HG03066 (cell line): Measurements from ENCODE around the gene AUNIP.
A peak's percentile ranks its signal among the peaks of the same experiment; 100 is the strongest.

Experiments used
- ATAC-seq: cut with Tn5 transposase; IDR thresholded peaks from one replicate; pipeline ENCODE4 v1.9.1; 2021; ENCODE audit warnings: low read depth; ENCODE audit not compliant: unreplicated experiment

AUNIP gene

DNA sequence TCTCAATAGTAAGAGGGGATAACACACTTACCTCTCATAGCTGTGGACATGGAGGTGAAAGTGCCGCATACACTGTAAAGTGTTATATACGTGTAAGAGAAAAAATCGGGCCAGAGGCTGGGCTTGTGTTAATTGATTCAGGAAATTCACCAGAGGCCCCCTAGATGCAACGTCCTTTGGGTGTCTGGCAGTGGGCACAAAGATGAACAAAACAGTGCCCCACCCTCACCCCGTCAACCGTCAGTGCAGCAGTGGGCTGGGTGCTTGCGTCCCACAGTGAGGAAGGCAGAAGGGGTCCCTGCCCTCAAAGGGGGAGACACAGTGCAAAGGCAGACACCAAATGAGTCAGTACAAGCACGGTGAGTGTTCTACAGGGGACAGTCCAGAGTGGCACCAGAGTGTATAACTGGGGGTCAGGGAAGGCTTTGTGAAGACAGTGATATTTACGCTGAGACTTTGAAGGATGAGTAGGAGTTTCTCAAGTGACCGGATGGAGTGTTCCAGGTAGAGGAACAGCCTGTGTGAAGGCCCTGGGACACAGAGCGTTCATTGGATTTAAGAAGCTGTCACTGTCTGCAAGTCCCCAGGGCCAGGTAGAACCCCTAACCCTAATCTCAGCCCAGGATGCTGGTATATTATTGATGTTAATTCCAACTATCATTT lies 46.1 kb downstream of the AUNIP start:
- no peak for ATAC-seq

DNA sequence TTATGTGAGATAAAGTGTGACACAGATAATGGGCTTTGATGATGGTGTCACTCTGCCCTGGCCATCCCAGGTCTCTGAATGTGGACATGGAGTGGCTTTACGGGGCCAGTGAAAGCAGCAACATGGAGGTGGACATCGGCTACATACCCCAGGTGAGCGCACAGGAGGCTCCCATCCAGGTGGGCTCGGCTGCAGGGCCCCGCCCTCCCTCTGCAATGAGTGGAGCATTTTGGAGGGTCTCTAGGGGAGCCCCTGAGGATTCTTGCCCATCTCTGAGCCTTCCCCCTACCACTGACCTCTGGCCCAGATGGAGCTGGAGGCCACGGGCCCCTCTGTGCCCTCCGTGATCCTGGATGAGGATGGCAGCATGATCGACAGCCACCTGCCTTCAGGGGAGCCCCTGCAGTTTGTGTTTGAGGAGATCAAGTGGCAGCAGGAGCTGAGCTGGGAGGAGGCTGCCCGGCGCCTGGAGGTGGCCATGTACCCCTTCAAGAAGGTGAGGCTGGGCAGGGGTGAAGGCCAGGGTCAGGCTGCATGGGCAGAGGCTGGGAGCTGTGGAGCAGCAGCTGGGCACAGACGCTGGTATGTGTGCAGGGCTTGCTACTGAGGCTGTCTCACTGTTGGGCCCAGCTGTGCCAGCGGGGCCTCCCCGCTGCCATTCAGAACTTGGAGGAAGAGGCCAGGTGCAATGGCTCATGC lies 47.7 kb downstream of the AUNIP start:
- ATAC-seq: no peak

DNA sequence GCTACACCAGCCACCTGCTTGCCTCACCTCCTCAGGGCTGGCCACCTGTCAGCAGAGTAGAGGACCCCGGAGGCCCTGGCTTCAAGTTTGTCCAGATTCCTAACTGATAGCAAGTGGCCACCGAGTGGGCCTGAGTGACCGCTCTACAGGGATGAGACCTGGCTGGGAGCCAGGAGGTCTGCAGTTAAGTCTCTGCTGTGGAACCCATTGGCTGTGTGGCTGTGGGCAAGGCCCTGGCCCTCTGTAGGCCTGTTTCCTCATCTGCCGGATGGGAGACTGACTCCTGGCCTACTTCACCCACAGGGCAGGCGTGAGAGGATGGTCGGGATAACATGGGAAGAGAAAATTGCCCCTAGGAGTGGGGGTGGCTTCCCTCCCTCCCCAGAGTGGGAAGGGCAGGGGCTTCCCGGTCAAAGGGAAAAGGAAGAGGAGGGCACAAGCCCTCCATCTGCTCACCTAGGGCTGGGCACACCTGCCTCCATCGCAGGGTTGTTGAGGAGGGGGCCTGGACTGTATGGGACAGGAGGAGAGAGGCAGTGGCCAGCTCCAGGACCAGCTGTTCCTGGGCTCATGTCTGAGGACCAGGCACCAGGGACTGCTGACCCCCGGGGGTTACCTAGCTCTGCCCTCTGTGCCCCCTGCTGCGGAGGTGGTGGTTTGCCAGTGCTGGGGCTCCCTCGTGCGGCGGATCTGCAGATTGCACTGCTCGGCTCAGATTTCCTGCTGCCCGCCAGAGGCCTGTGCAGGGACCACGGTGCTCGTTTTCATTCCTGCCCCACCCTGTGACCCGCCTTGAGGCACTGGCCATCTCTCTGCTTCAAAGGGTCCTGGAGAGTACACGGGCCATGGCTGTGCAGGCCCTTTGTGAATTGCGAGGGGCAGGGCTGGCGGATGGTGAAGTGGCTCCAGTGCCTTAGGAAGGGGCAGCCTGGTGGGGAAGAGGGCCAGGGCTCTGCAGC lies 48.6 kb downstream of the AUNIP start:
- ATAC-seq: no peak

DNA sequence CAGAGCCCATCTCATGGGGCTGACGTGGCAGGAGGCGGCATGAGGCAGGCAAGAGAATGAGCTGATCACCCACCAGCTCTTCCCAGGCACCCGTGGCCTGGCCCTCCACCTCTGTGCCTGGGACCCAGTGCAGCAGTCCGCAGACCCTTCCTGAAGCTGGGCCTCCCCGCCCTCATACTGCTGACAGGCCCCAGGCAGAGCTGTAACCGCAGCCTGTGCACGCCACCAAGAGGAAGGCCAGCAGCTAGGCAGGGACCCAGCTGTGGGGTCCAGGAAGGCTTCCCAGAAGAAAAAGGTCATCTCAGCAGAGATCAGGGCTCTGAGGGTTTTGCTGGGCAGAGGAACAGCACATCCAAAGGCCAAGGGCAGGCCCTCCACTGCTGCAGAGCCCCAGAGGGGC lies 49.3 kb downstream of the AUNIP start:
- no peak for ATAC-seq

DNA sequence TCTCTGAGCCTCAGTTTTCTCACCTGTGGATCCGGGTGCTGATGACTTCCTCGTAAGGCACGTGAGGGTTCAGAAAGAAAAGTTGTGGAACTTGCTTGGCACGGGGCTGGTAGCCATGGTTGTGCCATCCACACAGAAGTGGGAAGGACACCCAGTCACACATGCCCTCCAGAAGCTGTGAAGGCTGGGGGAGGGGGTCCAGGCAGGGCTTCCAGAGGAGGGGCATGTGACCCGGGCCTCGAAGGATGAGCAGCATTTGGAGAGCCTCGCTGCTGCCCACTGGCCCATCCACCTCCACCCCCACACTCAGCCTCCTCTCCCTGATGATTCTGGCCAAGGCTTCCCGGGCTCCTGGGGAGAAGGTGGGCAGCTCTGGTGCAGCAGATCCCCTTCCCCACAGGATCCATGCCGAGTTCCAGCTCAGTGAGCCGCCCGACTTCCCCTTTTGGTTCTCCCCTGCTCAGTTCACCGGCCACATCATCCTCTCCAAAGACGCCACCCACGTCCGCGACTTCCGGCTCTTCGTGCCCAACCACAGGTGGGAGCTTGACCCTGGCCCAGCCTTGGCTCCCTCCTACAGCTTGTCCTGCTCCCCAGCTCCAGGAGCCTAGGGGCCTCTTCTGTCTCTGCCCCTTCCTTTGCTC lies 49.9 kb downstream of the AUNIP start:
- ATAC-seq: no peak

DNA sequence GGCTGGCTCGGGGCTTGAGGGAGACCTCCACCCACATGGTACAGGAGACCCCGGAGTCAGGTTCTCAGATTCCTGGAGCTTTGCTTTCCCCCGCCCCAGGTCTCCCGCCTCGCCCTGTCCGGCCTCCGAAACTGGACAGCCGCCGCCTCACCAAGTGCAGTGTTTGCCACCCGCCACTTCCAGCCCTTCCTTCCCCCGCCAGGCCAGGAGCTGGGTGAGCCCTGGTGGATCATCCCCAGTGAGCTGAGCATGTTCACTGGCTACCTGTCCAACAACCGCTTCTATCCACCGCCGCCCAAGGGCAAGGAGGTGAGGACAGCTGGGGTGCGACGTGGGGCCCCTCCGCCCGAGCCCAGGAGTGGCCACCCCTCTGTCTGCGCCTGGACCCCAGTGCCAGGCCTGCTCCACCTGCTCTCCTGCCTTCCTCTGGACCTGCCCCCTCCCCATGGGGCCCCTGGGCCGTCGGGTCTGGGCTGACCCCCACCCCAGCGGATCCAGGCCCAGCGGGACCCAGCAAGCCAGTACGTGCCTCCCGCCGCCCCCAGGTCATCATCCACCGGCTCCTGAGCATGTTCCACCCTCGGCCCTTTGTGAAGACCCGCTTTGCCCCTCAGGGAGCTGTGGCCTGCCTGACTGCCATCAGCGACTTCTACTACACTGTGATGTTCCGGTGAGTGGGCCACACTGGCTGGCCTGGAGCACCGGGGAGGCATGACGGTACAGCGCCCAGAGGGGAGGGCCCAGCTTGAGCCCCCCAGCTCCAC lies 50.6 kb downstream of the AUNIP start:
- no peak for ATAC-seq

DNA sequence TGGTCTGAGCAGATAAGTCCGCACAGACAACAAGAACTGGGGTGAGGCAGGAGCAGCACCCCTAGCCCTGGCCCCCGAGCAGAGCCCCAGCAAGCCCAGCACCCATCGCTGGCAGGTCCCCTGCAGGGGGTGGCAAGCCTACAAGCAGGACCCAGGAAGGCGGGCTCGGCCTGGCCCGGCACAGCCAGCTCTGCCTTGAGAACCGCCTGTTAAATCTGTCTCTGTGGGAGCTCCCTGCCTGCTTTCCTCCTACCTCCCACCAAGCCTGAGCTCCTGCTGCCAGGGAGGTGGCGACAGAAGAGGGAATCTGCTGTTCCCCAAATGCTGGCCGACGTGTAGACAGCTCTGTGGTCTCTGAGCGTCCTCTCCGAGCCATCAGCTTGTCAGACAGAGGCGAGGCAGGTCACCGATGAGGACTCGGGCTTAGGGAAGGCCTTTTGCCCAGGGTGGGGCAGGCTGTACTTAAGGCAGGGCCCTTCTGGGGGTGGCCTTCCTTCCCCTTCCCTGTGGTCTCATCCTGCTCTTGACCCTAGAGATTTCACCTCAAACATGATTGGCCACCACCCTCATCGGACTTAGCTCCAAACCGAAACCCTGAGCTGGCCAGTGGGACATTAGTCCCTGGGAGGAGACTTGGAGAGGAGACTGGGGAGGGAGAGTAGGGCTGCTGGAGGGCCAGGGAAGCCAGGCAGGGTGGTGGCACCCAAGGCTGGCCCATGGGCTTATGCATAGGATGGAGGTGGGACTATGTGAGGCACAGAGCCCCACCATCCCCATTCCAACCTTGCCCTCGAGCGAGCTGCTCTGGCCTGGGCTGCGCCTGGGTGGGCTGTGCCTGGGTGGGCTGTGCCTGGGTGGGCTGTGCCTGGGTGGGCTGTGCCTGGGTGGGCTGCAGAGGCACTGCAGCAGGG lies 51.5 kb downstream of the AUNIP start:
- ATAC-seq: no peak

DNA sequence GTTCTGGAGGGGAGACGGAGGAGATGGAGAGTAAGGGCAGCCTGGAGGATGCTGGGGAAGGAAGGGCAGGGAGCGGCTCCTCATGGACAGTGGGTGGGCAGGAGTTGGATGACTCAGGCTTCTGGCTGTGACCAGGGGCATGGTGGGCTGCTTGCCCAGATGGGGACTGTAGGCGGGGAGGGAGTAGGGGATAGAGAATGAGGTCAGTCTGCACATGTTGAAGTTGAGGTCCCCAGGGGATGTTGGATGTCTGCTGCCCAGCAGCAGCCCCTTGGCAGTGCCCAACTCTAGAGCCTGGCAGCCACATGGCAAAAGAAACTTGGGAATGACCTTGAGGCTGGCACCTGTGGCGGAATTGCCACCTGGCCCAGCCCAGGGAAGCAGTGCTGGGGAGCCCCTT lies 52.8 kb downstream of the AUNIP start:
- ATAC-seq: no peak

DNA sequence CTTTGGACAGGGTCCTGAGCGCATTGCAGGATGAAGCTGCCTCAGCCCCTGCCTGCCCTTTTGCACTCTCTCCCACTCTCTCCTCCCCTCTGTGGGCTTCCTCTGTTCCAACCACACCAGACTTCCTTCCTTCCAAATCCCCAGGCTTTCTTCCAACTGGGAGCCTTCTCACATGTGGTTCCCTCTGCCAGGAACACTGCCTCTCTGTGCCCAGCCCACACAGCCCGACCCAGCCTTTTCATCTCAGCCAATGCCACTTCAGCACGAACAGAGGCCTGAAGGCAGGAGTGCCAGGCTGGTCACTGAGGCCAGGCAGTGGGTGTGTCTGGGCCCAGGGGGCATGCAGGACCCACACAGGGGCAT lies 53.4 kb downstream of the AUNIP start:
- no peak for ATAC-seq

DNA sequence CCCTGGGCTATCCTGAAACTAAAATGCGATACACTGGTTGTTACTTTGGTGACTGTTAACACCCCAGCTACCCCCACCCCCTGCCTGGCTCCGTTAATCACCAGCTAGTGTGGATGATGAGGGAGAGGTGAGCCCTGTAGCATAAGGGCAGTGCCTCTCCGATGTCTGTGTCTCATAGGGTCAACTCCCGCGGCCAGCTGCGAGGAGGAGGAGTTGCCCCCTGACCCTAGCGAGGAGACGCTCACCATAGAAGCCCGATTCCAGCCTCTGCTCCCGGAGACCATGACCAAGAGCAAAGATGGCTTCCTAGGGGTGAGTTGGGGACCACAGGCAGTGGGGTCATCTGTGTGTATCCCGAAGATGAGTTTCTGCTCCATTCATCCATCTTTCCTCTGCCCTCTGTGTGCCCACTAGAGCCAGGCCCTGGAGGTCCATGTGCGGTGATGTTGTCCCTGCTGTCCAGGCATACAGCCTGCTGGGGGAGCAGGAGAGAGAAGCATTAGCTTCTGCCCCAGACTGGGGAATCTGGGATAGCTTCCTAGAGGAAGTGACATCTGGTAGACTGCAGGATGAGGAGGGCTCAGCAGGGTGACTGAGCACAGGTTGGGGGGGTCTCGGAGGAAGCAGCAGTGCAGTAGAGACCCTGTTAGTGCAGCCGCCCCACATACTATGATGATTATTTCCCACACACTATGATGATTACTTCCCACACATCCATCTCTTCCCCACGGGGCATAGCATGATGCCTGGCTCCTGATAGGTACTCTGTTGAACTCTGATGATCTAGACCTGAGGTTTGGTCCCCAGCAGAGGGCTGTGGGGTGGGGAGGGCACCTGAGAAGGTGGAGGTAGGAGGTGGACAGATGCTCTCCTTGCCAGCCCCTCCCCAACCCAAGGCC lies 54.0 kb downstream of the AUNIP start:
- ATAC-seq: no peak

DNA sequence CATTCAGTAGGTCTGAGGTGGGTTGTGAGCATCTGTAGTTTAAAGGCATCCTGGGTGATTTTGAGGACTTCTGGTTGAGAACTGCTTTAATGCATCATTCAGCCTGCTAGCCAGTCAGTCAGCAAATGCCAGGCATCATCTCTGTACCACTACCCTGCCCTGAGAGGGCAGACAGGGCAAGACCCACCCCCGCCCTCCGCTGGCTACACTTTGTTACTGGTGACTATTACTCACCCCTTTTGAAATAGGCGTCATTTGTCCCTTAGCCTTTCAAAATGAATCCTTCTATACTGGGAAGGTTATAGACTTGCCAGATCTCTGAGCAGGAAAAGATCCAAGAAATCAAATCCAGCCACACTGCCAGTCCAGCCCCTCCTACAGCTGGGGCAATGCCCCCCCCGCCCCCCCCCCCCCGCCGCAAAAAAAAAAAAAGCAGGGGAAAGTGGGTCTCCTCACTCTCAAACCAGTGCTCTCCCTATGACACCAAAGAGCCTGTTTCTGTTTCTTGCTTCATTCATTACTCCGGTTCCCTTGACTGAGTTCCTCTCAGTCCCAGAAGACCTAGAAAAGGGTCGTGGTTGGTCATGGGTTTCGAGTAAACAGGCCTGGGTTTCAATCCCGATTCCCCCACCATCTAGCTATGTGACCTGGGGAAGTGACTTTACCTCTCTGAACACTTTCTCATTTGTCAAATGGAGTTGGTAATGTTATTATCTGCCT lies 54.9 kb downstream of the AUNIP start:
- peak; percentile 55 for ATAC-seq

DNA sequence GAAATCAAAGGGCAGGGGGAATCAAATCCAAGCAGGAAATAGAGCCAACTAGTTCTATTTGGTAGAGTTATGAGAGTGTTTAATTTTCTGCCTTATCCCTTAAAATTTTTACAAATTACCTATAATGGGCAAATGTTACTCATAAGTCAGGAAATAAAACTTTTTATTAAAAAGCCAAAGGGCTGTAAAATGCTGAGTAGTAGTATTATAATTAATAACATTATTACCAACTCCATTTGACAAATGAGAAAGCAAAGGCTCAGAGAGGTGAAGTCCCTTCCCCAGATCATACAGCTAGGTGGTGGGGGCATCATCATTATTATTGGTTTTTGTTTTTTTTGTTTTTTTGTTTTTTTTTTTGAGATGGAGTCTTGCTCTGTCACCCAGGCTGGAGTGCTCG lies 55.9 kb downstream of the AUNIP start:
- ATAC-seq: no peak

DNA sequence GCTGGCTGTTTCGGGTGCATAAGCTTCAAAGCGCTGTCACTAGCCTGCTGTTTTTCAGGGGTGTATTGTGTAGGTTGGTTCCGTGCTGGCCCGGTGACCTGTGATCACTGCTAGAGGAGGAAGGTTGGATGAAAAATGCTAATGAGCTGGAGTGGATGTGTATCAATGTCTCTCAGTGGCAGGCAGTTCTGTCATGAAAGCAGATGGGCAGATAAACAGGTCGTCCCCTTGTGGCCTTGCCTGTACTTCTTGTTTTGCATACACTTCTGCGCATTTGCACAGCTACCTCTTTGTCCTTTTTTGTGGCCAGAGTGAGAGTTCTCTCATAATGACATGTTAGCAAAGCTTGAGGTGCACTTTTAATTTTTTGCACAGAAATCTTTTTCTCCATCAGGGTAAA lies 56.3 kb downstream of the AUNIP start:
- peak; percentile 46 for ATAC-seq

DNA sequence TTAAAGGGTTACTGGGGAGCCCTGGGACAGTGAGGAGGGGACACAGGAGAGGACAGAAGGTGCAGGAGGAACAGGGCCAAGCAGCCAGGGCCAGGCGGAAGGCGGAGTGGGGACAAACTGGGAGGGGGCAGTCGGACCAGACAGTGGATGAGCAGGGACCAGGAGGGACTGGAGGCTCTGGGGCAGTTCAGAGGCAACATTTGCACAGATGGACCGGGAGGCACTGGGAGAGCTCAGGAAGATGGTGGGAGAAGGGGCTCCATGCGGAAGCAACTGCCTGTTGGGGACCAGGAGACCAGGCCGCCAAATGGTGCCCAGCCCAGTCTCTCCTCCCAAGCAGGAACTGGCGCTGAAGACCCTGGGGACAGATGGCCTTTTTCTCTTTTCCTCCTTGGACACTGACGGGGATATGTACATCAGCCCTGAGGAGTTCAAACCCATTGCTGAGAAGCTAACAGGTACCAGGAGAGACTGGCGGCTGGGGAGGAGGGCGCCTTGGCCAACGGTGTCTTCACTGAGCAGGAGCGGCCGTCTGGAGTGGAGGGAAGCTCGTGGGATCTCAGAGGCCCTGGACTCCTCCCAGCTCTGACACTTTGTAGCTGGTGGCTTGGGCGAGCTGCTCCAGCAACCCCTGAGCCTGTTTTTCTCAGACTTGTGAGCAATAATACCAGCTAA lies 58.4 kb downstream of the AUNIP start:
- ATAC-seq: no peak

DNA sequence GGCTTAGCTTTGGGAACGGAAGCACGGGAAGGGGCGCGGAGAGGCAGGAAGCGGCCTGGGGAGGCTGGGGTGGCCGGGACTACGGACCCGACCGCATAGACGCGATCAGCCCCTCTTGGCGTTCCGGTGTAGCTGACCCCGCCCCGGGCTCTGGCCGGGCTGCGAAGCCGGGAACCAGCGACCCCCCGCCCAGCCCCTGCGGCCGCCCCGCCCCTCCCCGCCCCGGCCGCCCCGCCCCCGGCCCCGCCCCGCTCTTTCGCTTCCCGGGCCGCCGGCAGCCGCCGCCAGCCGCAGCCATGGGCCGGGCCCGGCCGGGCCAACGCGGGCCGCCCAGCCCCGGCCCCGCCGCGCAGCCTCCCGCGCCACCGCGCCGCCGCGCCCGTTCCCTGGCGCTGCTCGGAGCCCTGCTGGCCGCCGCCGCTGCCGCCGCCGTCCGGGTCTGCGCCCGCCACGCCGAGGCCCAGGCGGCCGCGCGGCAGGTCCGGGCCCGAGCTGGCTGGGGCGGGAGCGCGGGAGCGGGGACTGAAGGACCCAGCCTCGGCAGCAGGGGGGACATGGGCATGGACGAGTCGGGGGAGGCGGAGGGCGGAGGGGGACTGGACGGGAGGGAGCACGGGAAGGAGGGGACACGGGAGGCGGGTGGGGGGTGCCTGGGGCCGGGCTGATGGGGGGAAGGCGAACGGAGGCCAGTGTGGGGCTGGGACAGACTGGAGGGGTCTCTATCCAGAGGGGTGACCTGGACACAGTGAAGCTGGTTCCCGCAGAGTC lies 59.1 kb downstream of the AUNIP start, which contains the start of gene SELENON:
Gene SELENON (plus strand): TSS at position 259 of the 768 bp plus-strand sequence. CDS start 38 bp downstream, at position 297.
- ATAC-seq: no peak

DNA sequence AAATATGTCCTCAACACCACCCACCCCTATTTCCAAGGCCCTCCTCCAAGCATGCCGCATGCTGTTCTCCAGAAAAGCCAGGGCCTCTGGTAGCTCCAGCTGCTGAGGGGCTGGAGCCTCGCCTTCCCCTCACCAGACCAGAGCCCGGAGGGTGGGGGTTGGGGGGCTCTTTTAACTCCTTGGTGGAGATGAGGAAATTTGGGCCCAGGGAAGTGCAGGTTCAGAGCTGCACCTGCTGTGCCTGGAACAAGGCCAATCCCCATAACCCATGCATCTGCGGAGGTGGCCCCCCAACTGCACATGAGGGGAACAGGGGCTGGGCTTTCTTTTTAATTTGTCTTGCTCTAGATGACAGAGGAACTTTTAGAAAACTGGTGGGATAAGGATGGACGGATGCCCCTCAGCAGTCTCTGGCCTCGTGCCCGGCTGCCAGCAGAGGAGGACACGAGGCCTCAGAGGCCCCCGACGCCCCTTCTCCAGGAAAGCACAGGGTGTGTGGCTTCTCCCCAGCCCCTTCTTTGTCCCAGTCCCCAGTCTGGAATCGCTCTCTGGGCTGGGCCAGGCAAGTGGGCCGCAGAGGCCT lies 59.8 kb downstream of the AUNIP start:
- ATAC-seq: no peak
